HG03095 (cell line): ENCODE measurements around the gene SULF2.

Experiments
- ATAC-seq: cut with Tn5 transposase; IDR thresholded peaks from one replicate; pipeline ENCODE4 v1.9.1; 2021; ENCODE audit warnings: moderate library complexity; ENCODE audit not compliant: unreplicated experiment

SULF2 gene

GRCh38 chr20:47614703-47615309, 170.5 kb downstream of the SULF2 start:
- no peak for ATAC-seq

GRCh38 chr20:47612670-47613069, 172.6 kb downstream of the SULF2 start:
- ATAC-seq: no peak

- no peak for ATAC-seq
Measured at GRCh38 chr20:47611785-47612184, 173.5 kb downstream of the SULF2 start.

GRCh38 chr20:47610945-47611250, 174.4 kb downstream of the SULF2 start:
- no peak for ATAC-seq

GRCh38 chr20:47610247-47610944, 174.9 kb downstream of the SULF2 start:
- no peak for ATAC-seq

GRCh38 chr20:47609001-47609400, 176.3 kb downstream of the SULF2 start:
- no peak for ATAC-seq
